Measurements from ENCODE around the gene MRC2. TPM values are rescaled to one million over a fixed set of nuclear protein-coding genes. Genes with fewer than 3 reads are reported as not detected.

MRC2 gene
- polyA plus RNA-seq, 3 donors = 0.04 TPM; not detected in 2

- Histone ChIP-seq H3K9me3 (replicated peaks in 1 of 2; ENCODE audit: control insufficient read depth in 1 of 2, insufficient read depth in 1 of 2, low read length in 2 of 2) (no peaks in the 10 kb centered on the region), H3K27me3 (ENCODE audit: control insufficient read depth in 2 of 2, insufficient read depth in 2 of 2, low read length in 2 of 2) (no peaks in the 10 kb centered on the region), H4K20me1 (ENCODE audit: insufficient read depth, low read length) (no peaks in the 10 kb centered on the region), H3K4me1 (ENCODE audit: control insufficient read depth in 1 of 2, insufficient read depth in 2 of 2, low read length in 2 of 2) (no peaks in the 10 kb centered on the region), H3K4me2 (replicated peaks; ENCODE audit: extremely low read depth, low read length, poor library complexity, severe bottlenecking) (no peak overlapping the region), H3K27ac (ENCODE audit: low read depth in 1 of 2, low read length in 2 of 2) (no peak overlapping the region), H3K79me2 (ENCODE audit: insufficient read depth, low read length) (no peaks in the 10 kb centered on the region), H2AFZ (ENCODE audit: insufficient read depth, low read depth, low read length, poor library complexity, severe bottlenecking) (no peak overlapping the region), H3K36me3 (replicated peaks in 1 of 2; ENCODE audit: control insufficient read depth in 1 of 2, insufficient read depth in 2 of 2, low read length in 2 of 2) (no peaks in the 10 kb centered on the region), H3K4me3 (replicated peaks in 1 of 3; ENCODE audit: low read depth in 2 of 3, low read length in 3 of 3) (no peak overlapping the region), H3K9ac (ENCODE audit: insufficient read depth, low read length, poor library complexity, severe bottlenecking) (no peak overlapping the region)
- intact Hi-C loops (cut with micrococcal nuclease) = no loop called here
- Mint-ChIP-seq H3K27ac (no peak overlapping the region), H3K9me3 (no peaks in the 10 kb centered on the region), H3K4me1 (peaks cover 2% of the 10 kb centered on the region), H3K4me3 (no peak overlapping the region), H3K27me3 (ENCODE audit: low read depth in 3 of 3) (peaks cover 1 to 4% (median 2%) of the 10 kb centered on the region in 3 donors), H3K36me3 (no peaks in the 10 kb centered on the region)
- no peak for TF ChIP-seq CTCF (IDR thresholded peaks at IDR 0.05)
- no peak for DNase-seq
- WGBS (ENCODE audit: insufficient coverage) = 96% methylated on average over 10 of the region's 17 CpGs
These were observed 17.2 kb downstream of the MRC2 start for GRCh38 chr17:62644487-62645173.

DNA sequence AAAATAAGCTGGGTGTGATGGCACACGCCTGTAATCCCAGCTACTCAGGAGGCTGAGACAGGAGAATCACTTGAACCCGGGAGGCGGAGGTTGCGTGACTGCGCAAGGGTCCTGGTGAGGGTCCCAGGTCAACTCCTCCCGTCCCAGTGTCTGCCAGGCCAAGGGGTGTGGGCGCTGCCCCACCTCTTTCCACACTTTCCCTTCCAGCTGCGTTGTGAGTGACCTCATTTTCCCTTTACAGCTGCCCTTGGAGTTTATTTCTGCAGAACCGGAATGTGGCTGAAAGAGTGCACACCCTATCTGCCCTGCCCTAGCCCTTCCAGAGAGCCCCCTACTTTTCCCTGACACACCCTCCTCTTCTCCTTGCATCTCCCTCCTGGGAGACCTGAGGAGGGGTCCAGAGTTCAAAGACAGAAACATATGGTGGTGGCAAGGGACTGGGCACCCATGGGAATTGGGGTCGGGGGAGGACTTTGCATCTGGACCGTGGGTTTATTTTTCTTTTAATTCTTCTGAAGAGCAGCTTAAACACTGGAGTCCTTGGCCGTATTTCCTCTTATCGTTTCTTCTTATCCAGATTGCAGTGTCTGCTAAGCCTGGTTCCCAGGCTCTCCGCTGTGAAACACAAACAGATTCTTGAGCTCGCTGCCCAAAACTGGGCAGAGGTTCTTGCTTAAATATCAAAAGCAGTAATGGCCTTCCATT lies 20.9 kb downstream of the MRC2 start:
- Mint-ChIP-seq H3K4me3 (no peak overlapping the region), H3K27ac (no peak overlapping the region), H3K27me3 (ENCODE audit: low read depth in 3 of 3) (peaks cover 21 to 29% (median 27%) of the 10 kb centered on the region in 3 donors), H3K4me1 (peaks cover 16% of the 10 kb centered on the region), H3K36me3 (no peaks in the 10 kb centered on the region), H3K9me3 (peaks cover 0 to 4% (median 0%) of the 10 kb centered on the region in 7 donors)
- Histone ChIP-seq H2AFZ (ENCODE audit: insufficient read depth, low read depth, low read length, poor library complexity, severe bottlenecking) (no peak overlapping the region), H3K9me3 (replicated peaks in 1 of 2; ENCODE audit: control insufficient read depth in 1 of 2, insufficient read depth in 1 of 2, low read length in 2 of 2) (no peaks in the 10 kb centered on the region), H3K9ac (ENCODE audit: insufficient read depth, low read length, poor library complexity, severe bottlenecking) (no peak overlapping the region), H3K4me1 (ENCODE audit: control insufficient read depth in 1 of 2, insufficient read depth in 2 of 2, low read length in 2 of 2) (peaks cover 15 to 16% of the 10 kb centered on the region in 2 donors), H3K36me3 (replicated peaks in 1 of 2; ENCODE audit: control insufficient read depth in 1 of 2, insufficient read depth in 2 of 2, low read length in 2 of 2) (no peaks in the 10 kb centered on the region), H3K4me2 (replicated peaks; ENCODE audit: extremely low read depth, low read length, poor library complexity, severe bottlenecking) (no peak overlapping the region), H4K20me1 (ENCODE audit: insufficient read depth, low read length) (no peaks in the 10 kb centered on the region), H3K27ac (ENCODE audit: low read depth in 1 of 2, low read length in 2 of 2) (no peak overlapping the region), H3K27me3 (ENCODE audit: control insufficient read depth in 2 of 2, insufficient read depth in 2 of 2, low read length in 2 of 2) (peaks cover 0 to 9% of the 10 kb centered on the region in 2 donors), H3K79me2 (ENCODE audit: insufficient read depth, low read length) (no peaks in the 10 kb centered on the region), H3K4me3 (replicated peaks in 1 of 3; ENCODE audit: low read depth in 2 of 3, low read length in 3 of 3) (no peak overlapping the region)
- DNase-seq = no peak
- TF ChIP-seq CTCF (IDR thresholded peaks at IDR 0.05) = no peak
- intact Hi-C loops (cut with micrococcal nuclease) = no loop called here
- WGBS (ENCODE audit: insufficient coverage) = 94% methylated on average over 10 of the region's 15 CpGs
